ENCODE data around the gene CLIP2. TPM values are rescaled to one million over a fixed set of nuclear protein-coding genes. Genes with fewer than 3 reads are reported as not detected.

CLIP2 gene
- total and polyA plus RNA-seq, 12 donors: 4.5 to 11.3 (median 6.6) TPM

GRCh38 chr7:74373536-74373935, 84.3 kb downstream of the CLIP2 start:
- ATAC-seq (no peak), DNase-seq (no peak)
- TF ChIP-seq, protein P1, sequence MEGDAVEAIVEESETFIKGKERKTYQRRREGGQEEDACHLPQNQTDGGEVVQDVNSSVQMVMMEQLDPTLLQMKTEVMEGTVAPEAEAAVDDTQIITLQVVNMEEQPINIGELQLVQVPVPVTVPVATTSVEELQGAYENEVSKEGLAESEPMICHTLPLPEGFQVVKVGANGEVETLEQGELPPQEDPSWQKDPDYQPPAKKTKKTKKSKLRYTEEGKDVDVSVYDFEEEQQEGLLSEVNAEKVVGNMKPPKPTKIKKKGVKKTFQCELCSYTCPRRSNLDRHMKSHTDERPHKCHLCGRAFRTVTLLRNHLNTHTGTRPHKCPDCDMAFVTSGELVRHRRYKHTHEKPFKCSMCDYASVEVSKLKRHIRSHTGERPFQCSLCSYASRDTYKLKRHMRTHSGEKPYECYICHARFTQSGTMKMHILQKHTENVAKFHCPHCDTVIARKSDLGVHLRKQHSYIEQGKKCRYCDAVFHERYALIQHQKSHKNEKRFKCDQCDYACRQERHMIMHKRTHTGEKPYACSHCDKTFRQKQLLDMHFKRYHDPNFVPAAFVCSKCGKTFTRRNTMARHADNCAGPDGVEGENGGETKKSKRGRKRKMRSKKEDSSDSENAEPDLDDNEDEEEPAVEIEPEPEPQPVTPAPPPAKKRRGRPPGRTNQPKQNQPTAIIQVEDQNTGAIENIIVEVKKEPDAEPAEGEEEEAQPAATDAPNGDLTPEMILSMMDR (IDR thresholded peaks at IDR 0.05): no peak
- Histone ChIP-seq H3K4me3 (no peak overlapping the region), H3K36me3 (peaks cover 0 to 23% (median 7%) of the 10 kb centered on the region in 9 donors), H3K4me1 (peaks cover 0 to 25% (median 0%) of the 10 kb centered on the region in 9 donors), H3K9me3 (no peaks in the 10 kb centered on the region), H3K27me3 (no peaks in the 10 kb centered on the region), H3K27ac (no peak overlapping the region)
- intact Hi-C loops (cut with DNase I): loop anchor here in 1 of 10 donors (10.0 kb wide), 1 partner anchor 79 kb away; no protein-coding TSS in a partner anchor
- WGBS, 2 donors: 66 to 68% methylated on average over 3 of the region's 3 CpGs

DNA sequence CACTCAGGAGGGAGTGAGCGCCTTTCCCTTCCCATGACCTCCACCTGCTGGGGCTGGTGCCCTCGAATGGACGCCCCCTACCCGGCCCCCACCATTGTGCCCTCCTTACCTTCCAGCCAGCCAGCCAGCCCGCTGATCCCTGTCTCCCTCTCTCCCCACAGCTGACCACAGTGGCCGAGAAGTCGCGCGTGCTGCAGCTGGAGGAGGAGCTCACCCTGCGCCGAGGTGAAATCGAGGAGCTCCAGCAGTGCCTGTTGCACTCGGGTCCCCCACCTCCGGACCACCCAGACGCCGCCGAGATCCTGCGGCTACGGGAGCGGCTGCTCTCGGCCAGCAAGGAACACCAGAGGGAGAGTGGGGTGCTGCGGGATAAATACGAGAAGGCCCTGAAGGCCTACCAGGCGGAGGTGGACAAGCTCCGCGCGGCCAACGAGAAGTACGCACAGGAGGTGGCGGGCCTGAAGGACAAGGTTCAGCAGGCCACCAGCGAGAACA, 86.6 kb downstream of the CLIP2 start:
- no peak for DNase-seq
- H3K27ac ChIP-seq: no peak overlapping the region
- intact Hi-C loops (cut with DNase I): loop anchor here in 2 of 10 donors (5.0 to 10.0 kb wide), 2 partner anchors 81 to 83 kb away; no protein-coding TSS in a partner anchor
- TF ChIP-seq, protein P1 (IDR thresholded peaks at IDR 0.05): no peak
- H3K27me3 ChIP-seq: no peaks in the 10 kb centered on the region
- no peak for ATAC-seq
- no peaks in the 10 kb centered on the region for H3K9me3 ChIP-seq
- H3K36me3 ChIP-seq: peaks cover 0 to 30% (median 7%) of the 10 kb centered on the region in 9 donors
- H3K4me3 ChIP-seq: no peak overlapping the region
- H3K4me1 ChIP-seq: peaks cover 0 to 25% (median 3%) of the 10 kb centered on the region in 9 donors
- WGBS, 2 donors: 96 to 97% methylated on average over 31 of the region's 31 CpGs

DNA sequence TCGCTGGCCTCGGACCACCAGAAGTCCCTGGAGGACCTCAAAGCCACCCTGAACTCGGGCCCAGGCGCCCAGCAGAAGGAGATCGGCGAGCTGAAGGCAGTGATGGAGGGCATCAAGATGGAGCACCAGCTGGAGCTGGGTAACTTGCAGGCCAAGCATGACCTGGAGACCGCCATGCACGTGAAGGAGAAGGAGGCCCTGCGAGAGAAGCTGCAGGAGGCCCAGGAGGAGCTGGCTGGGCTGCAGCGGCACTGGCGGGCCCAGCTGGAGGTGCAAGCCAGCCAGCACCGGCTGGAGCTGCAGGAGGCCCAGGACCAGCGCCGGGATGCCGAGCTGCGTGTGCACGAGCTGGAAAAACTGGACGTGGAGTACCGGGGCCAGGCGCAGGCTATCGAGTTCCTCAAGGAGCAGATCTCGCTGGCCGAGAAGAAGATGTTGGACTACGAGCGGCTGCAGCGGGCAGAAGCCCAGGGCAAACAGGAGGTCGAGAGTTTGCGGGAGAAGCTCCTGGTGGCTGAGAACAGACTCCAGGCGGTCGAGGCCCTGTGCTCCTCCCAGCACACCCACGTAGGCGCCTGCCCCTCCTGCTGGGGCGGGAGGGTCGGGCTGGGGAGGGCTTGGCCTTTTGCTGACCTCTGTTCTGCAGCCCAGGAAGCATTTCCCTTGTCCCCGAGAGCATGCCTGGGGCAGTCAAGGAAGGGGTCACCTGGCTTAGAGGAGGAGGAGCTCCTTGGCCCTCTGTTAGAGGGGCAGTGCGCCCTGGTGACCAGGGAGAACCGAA, 87.2 kb downstream of the CLIP2 start:
- no peak overlapping the region for H3K4me3 ChIP-seq
- peaks cover 0 to 32% (median 7%) of the 10 kb centered on the region in 9 donors for H3K36me3 ChIP-seq
- H3K9me3 ChIP-seq: no peaks in the 10 kb centered on the region
- intact Hi-C loops (cut with DNase I): loop anchor here in 3 of 10 donors (1.0 to 10.0 kb wide), 3 partner anchors 36 to 84 kb away; no protein-coding TSS in a partner anchor
- peaks cover 0 to 25% (median 3%) of the 10 kb centered on the region in 9 donors for H3K4me1 ChIP-seq
- 84 to 86% methylated on average over 37 of the region's 37 CpGs for WGBS, 2 donors
- TF ChIP-seq, protein P1 (IDR thresholded peaks at IDR 0.05): no peak
- DNase-seq (no peak), ATAC-seq (no peak)
- H3K27ac ChIP-seq: no peak overlapping the region
- H3K27me3 ChIP-seq: no peaks in the 10 kb centered on the region

- WGBS, 2 donors: 62 to 71% methylated on average over 2 of the region's 2 CpGs
- TF ChIP-seq, protein P1 (IDR thresholded peaks at IDR 0.05): no peak
- Histone ChIP-seq H3K27me3 (no peaks in the 10 kb centered on the region), H3K4me3 (no peak overlapping the region), H3K27ac (no peak overlapping the region), H3K4me1 (peaks cover 0 to 7% (median 0%) of the 10 kb centered on the region in 9 donors), H3K36me3 (peaks cover 0 to 32% (median 7%) of the 10 kb centered on the region in 9 donors), H3K9me3 (no peaks in the 10 kb centered on the region)
- DNase-seq (peak; percentile 35 to 40), ATAC-seq (peak; percentile 66 to 97 (median 90))
- intact Hi-C loops (cut with DNase I): loop anchor here in 3 of 10 donors (5.0 to 10.0 kb wide), 2 partner anchors 85 to 88 kb away; no protein-coding TSS in a partner anchor
Measured at GRCh38 chr7:74379938-74380337, 90.7 kb downstream of the CLIP2 start.

All from heart right ventricle (tissue), 16 donors.